Dendritic cell treated with granulocyte-macrophage colony-stimulating factor and Interleukin-4, amounts not matched to agents 40 ng/mL and 50 ng/mL, for 4 days (primary cell): ENCODE results near the gene STXBP6.

ENCODE experiments used
- H3K27ac Mint-ChIP-seq: one replicate; pipeline ENCODE4 v1.8.0; 2022; ENCODE audit warnings: mild to moderate bottlenecking, mixed read lengths
- H3K27me3 Mint-ChIP-seq: one replicate; pipeline ENCODE4 v1.8.0; 2022; ENCODE audit warnings: mild to moderate bottlenecking, mixed read lengths
- H3K36me3 Mint-ChIP-seq: one replicate; pipeline ENCODE4 v1.8.0; 2022; ENCODE audit warnings: low read depth, mixed read lengths
- H3K4me1 Mint-ChIP-seq: one replicate; pipeline ENCODE4 v1.8.0; 2022; ENCODE audit warnings: low read depth, mixed read lengths
- H3K4me3 Mint-ChIP-seq: one replicate; pipeline ENCODE4 v1.8.0; 2022; ENCODE audit warnings: mild to moderate bottlenecking, moderate library complexity, mixed read lengths
- H3K9me3 Mint-ChIP-seq: one replicate; pipeline ENCODE4 v1.8.0; 2022; ENCODE audit warnings: mixed read lengths
- intact Hi-C: fragments of 100-400 bp; cut with micrococcal nuclease; formaldehyde crosslinking; loops from one replicate; pipeline ENCODE4 v1.15.0; 2022

The STXBP6 gene

DNA sequence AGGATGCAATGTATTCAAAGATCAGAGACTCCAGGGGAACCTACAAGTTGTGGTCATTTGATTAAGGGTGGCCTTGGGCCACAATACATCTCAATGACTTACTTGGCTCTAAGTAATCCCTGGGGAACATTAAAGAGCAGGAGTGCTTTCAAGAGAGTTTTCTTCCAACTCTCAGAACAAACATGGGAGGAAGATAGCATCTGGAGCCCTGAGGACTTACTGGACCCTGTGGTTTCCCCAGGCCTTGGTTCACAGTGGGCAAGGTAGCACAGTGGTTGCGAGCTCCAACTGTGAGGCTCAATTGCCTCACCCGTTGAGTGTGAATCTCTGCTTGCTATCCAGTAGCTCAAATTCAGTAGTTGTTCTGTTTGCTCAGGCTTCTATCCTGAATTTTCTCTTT, 32.4 kb downstream of the STXBP6 start:
- no peak overlapping the region for H3K27ac Mint-ChIP-seq
- peaks cover 7% of the 10 kb centered on the region for H3K27me3 Mint-ChIP-seq
- no peaks in the 10 kb centered on the region for H3K9me3 Mint-ChIP-seq
- no peak overlapping the region for H3K4me3 Mint-ChIP-seq
- intact Hi-C loops, result no loop called here
- H3K36me3 Mint-ChIP-seq, result no peaks in the 10 kb centered on the region
- H3K4me1 Mint-ChIP-seq, result no peaks in the 10 kb centered on the region

DNA sequence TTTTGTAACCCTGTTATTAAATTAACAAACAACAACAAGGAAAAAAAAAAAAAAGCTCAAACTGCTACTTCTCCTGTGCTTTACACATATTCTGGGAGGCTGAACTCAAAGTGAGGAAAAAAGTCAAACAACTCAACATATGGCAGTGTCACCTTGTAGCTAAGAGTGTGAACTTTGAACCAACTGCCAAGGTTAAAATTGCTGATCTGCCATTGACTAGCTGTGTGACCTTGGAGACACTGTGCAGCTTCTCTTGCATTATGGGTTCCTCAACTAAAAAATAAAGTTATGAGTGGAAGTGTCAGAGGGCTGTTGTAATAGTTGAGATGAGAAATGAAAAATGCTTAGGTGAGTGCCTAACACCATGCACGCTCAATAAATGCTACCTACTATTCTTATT, 34.2 kb downstream of the STXBP6 start:
- intact Hi-C loops, result no loop called here
- no peak overlapping the region for H3K4me3 Mint-ChIP-seq

DNA sequence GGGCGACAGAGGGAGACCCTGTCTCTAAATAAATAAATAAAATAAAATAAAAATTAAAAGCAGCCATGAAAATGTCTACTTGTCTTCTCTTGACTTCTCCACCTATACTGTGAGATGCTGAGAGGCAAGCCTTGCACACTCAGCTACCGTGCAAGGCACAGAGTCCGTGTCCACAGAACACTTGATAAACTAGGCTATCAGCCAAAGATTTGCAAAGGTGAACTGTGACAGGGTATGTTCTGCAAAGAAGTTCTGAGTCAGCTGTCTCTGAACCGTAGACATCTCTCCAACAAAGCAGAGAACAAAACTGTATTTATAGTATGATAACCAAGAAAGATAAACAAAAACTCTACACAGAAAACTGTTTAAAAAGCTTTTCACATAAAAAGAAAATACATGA, 35.5 kb downstream of the STXBP6 start:
- no peaks in the 10 kb centered on the region for H3K9me3 Mint-ChIP-seq
- H3K4me3 Mint-ChIP-seq, result no peak overlapping the region
- H3K27ac Mint-ChIP-seq, result no peak overlapping the region
- H3K36me3 Mint-ChIP-seq, result no peaks in the 10 kb centered on the region
- intact Hi-C loops, result no loop called here
- peaks cover 17% of the 10 kb centered on the region for H3K27me3 Mint-ChIP-seq
- no peaks in the 10 kb centered on the region for H3K4me1 Mint-ChIP-seq

More for the DNA sequence above, 34.2 kb downstream of the STXBP6 start:
- no peaks in the 10 kb centered on the region for H3K9me3 Mint-ChIP-seq
- H3K36me3 Mint-ChIP-seq, result no peaks in the 10 kb centered on the region
- no peak overlapping the region for H3K27ac Mint-ChIP-seq
- no peaks in the 10 kb centered on the region for H3K4me1 Mint-ChIP-seq
- peaks cover 10% of the 10 kb centered on the region for H3K27me3 Mint-ChIP-seq

DNA sequence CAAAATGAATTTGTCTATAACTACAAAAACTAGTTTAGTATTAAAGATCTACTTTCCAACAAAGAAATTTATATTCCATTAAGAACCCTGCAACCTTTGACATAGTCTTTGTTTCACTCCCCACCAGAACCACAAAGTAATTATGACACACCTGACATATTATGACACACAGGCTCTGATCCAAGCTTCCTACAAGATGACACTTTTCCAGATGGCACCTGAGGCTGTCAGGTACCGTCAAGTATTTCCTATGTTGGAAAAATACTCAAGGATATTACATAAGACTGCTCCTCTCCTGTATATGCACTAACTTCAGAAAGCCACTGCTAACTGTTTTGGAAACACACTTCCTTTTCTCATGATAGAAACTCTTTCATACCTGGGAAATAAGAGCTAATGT, 38.9 kb downstream of the STXBP6 start:
- intact Hi-C loops, result no loop called here
- Mint-ChIP-seq H3K4me3 (no peak overlapping the region), H3K27ac (no peak overlapping the region), H3K4me1 (no peaks in the 10 kb centered on the region), H3K36me3 (no peaks in the 10 kb centered on the region), H3K27me3 (peaks cover 19% of the 10 kb centered on the region), H3K9me3 (no peaks in the 10 kb centered on the region)

DNA sequence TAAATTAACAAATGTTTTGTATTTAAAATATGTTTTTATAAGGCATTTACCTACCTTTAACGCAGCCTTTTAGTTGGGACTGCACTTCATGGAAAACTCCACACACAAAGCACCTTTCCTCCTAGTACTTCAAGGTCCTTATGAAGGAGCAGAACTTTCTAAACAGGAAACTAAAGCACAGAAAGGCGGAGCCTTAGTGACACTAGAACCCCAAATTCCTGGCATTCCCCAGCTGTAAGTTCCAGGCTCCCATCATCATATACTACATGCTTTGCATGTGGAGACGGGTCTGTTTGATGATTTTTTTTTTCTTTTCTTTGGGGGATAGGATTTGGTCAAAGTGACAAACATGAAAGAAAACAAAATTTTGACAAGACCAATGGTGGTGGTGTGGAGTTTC, 39.5 kb downstream of the STXBP6 start:
- H3K9me3 Mint-ChIP-seq, result no peaks in the 10 kb centered on the region
- H3K4me3 Mint-ChIP-seq, result no peak overlapping the region
- H3K27ac Mint-ChIP-seq, result no peak overlapping the region
- H3K4me1 Mint-ChIP-seq, result no peaks in the 10 kb centered on the region
- intact Hi-C loops, result no loop called here
- H3K27me3 Mint-ChIP-seq, result peaks cover 19% of the 10 kb centered on the region
- H3K36me3 Mint-ChIP-seq, result no peaks in the 10 kb centered on the region

DNA sequence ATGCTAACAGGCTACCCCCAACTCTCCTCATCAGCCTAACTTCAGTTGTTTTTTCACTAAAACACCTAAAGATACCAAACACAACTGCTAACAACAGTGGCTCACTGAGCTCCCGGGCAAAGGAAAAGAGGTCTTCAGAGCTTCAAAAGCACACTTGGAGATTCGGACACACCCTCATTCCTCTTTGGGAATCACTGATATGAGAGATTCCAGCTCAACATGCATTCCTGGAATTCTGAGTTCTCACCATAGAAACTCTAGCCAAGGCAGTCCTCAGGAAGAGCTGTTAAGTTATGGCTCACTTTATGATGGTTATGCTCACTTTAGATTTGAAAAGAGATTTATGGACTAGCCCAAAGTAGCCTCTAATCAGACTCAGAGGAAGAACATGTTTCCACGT, 40.1 kb downstream of the STXBP6 start:
- intact Hi-C loops, result no loop called here
- Mint-ChIP-seq H3K4me1 (no peaks in the 10 kb centered on the region), H3K4me3 (no peak overlapping the region), H3K27me3 (peaks cover 19% of the 10 kb centered on the region), H3K27ac (no peak overlapping the region), H3K36me3 (no peaks in the 10 kb centered on the region), H3K9me3 (no peaks in the 10 kb centered on the region)

DNA sequence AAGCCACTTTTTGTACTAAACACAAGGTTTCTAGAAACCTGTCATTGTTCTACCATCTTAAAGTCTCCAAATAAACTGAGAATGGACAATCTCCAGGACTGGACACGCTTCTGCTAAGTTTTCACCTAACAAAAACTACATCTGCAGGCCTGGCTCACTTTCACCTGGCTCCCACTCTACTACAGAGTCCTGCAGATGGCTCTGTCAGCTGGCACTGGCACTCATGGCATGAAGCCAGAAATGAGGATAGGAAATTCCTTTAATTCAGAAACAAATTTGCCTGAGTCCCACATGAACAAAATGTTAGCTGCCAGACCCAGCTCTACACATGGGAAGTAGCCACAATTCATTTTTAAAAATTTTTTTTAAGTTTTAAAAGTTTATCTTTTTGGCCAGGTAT, 42.1 kb downstream of the STXBP6 start:
- Mint-ChIP-seq H3K27ac (no peak overlapping the region), H3K4me1 (no peaks in the 10 kb centered on the region), H3K27me3 (peaks cover 12% of the 10 kb centered on the region), H3K4me3 (no peak overlapping the region), H3K9me3 (no peaks in the 10 kb centered on the region), H3K36me3 (no peaks in the 10 kb centered on the region)
- intact Hi-C loops, result no loop called here

DNA sequence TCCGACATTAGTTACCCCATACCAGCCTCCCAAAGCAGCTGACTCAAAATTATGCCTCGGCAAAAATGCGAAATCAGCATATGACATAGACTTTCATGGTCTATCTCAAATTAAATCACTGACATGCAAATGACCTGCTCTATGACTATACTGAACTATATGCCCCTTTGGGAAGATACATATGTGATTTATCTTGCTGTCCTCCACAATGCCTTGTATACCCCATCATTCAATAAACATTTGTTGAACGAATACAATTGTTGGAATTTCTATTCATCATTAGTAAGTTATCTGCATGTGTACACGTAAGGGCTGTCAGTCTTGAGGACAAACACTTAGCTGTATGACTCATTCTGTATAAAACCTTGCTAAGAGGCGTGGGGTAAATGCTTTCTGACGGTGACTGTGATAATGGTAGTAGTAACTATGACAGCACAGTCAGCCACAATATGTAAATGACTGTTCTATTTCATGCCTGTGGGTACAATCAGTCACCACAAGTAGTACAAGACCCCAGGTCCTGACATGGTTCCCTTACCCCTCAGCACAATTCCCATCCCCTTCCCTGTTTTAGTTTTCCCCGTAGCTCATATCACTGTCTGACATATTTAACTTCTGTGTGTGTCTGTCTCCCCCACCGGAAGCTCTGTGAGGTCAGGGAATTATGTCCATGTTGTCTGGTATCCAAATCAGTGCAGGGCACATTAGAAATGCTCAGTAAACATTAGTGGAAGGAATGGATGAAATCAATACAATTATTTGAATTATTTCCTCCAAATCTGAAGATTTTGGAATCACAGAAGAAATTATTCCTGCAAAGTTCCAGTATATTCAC, 42.8 kb downstream of the STXBP6 start:
- Mint-ChIP-seq H3K27me3 (peaks cover 12% of the 10 kb centered on the region), H3K4me3 (no peak overlapping the region), H3K4me1 (no peaks in the 10 kb centered on the region), H3K9me3 (no peaks in the 10 kb centered on the region), H3K36me3 (no peaks in the 10 kb centered on the region), H3K27ac (no peak overlapping the region)
- intact Hi-C loops, result no loop called here

DNA sequence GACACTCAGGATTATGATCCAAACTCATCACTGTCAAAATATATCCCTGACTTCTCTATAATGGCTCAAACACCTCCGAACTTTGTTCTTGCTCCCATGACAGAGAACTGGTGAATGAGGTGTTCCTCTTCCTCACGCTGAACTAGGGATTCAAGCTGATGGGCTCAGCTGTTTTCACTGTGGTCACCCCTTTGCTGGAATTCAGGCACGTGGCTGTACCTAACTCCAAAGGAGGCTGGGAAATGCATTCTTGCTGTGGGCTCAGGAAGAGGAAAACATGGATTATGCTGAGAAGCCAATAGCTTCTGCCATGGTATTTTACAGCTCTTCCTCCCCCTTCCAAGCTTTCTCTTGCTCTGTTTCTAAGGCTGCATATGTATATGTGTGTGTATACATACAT, 43.9 kb downstream of the STXBP6 start:
- H3K4me1 Mint-ChIP-seq, result no peaks in the 10 kb centered on the region
- no peaks in the 10 kb centered on the region for H3K36me3 Mint-ChIP-seq
- H3K27me3 Mint-ChIP-seq, result peaks cover 10% of the 10 kb centered on the region
- no peak overlapping the region for H3K4me3 Mint-ChIP-seq
- no peak overlapping the region for H3K27ac Mint-ChIP-seq
- H3K9me3 Mint-ChIP-seq, result no peaks in the 10 kb centered on the region
- intact Hi-C loops, result no loop called here

DNA sequence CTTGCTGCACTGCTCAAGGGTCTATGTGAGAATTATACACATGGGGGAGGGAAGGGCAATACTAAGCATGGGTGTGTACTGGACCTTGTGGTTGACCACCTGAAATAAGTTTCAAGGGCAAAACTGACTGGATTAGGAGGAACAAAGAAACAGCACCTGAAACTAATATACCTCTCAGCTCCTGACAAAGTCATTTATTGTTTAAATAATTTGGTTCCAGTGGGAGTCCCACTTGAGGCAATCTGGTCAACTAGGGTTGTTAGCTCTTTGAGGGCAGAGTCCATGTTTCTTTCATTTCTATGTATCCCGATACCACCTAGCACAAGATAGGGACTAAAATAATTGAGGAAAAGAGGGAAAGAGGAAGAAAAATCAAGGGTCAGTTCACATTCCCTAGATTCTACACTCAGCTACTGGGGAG, 45.5 kb downstream of the STXBP6 start:
- Mint-ChIP-seq H3K27me3 (peaks cover 2% of the 10 kb centered on the region), H3K27ac (no peak overlapping the region), H3K4me1 (peaks cover 8% of the 10 kb centered on the region), H3K36me3 (no peaks in the 10 kb centered on the region), H3K9me3 (peaks cover 3% of the 10 kb centered on the region), H3K4me3 (no peak overlapping the region)
- intact Hi-C loops, result no loop called here

DNA sequence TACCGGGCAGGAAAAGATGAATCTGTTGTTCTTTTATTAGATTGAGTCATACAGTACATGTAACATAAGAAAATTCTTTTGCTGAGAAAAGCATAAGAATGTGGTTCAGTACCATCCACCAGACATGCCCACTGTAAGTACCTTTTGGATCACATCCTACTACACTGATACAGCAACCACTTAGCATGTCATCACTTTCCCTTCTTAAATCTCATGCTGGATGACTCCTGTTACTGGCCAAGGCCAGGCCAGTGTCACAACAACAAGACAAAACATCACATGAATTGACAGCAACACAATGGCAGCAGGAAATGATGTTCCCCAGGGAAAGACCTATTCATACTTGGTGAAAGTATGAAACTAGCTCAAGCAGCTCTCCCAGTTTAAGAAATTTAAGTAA, 46.4 kb downstream of the STXBP6 start:
- no peak overlapping the region for H3K27ac Mint-ChIP-seq
- intact Hi-C loops, result no loop called here
- no peaks in the 10 kb centered on the region for H3K36me3 Mint-ChIP-seq
- no peaks in the 10 kb centered on the region for H3K27me3 Mint-ChIP-seq
- peaks cover 11% of the 10 kb centered on the region for H3K9me3 Mint-ChIP-seq
- no peak overlapping the region for H3K4me3 Mint-ChIP-seq
- peaks cover 8% of the 10 kb centered on the region for H3K4me1 Mint-ChIP-seq

DNA sequence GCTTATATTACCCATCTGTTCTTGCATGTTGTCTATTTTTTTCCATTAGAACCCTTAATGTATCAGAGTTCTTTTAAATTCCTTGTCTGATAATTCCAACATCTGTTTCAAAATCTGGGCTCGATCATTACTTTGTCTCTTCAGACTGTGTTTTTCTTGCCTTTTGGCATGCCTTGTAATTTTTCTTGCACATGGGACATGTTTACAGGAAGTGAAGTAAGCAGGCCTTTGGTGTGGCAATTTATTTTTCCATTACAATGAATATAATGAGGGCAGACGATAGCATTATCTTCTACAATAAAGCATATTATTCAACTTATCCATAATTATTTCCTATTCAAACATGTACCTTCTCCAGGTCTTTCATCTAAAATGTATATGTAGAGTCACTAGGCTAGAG, 48.3 kb downstream of the STXBP6 start:
- Mint-ChIP-seq H3K27ac (no peak overlapping the region), H3K4me3 (no peak overlapping the region), H3K27me3 (no peaks in the 10 kb centered on the region), H3K4me1 (peaks cover 8% of the 10 kb centered on the region), H3K9me3 (peaks cover 11% of the 10 kb centered on the region), H3K36me3 (no peaks in the 10 kb centered on the region)
- intact Hi-C loops, result no loop called here

DNA sequence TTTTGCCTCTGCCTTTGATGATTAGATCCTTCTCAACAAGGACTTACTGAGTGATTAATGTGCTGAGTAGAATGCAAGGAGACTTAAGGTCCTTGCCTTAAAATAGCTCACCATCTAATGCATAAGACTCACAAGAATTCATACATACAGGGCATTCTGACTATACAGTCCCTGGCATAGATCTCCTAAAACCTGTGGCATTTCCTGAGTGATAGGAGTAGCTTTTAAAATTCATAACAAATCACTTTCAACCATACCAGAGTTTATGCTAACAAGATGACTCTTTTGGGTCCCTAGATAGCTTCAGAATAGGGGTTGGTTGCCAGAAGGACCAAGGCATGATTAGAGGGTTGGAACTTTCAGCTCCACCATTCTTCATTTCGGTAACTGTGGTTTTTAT, 48.8 kb downstream of the STXBP6 start:
- H3K27ac Mint-ChIP-seq, result no peak overlapping the region
- no peak overlapping the region for H3K4me3 Mint-ChIP-seq
- H3K36me3 Mint-ChIP-seq, result no peaks in the 10 kb centered on the region
- H3K4me1 Mint-ChIP-seq, result peaks cover 8% of the 10 kb centered on the region
- intact Hi-C loops, result no loop called here
- peaks cover 11% of the 10 kb centered on the region for H3K9me3 Mint-ChIP-seq
- H3K27me3 Mint-ChIP-seq, result no peaks in the 10 kb centered on the region

DNA sequence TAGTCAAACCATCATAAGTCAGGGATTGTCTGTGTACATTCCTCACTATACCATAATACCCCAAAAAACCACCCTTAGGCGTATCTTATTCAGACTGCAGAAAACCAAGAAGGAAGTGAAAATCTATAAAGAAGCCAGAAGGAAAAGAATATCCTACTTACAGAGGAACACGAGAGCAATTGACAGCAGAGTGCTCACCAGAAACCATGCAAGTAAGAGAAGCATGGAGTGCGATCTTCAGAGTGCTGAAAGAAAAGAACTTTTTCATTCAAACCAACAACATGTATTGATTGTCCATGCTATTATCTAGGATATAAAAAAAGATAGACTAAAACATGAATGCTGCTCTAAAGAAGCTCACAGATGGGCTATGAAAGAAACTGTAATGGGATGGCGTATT, 50.8 kb downstream of the STXBP6 start:
- intact Hi-C loops, result no loop called here
- H3K4me1 Mint-ChIP-seq, result peaks cover 8% of the 10 kb centered on the region
- no peak overlapping the region for H3K4me3 Mint-ChIP-seq
- no peak overlapping the region for H3K27ac Mint-ChIP-seq
- peaks cover 11% of the 10 kb centered on the region for H3K9me3 Mint-ChIP-seq
- no peaks in the 10 kb centered on the region for H3K27me3 Mint-ChIP-seq
- no peaks in the 10 kb centered on the region for H3K36me3 Mint-ChIP-seq
